ENCODE measurements around the gene CCBE1.
"Not testable (repeated sequence)": the region's sequence is repeated elsewhere in the genome, so short reads cannot be mapped to it uniquely, and the experiment has no call there.

GRCh38 chr18:59648469-59648868, 48.8 kb downstream of the CCBE1 start:
- TF ChIP-seq CTCF, POLR2AphosphoS5, POLR2A, EP300 (IDR thresholded peaks at IDR 0.05): not testable (repeated sequence)
